ENCODE data around the gene MCEE.

Gene MCEE

DNA sequence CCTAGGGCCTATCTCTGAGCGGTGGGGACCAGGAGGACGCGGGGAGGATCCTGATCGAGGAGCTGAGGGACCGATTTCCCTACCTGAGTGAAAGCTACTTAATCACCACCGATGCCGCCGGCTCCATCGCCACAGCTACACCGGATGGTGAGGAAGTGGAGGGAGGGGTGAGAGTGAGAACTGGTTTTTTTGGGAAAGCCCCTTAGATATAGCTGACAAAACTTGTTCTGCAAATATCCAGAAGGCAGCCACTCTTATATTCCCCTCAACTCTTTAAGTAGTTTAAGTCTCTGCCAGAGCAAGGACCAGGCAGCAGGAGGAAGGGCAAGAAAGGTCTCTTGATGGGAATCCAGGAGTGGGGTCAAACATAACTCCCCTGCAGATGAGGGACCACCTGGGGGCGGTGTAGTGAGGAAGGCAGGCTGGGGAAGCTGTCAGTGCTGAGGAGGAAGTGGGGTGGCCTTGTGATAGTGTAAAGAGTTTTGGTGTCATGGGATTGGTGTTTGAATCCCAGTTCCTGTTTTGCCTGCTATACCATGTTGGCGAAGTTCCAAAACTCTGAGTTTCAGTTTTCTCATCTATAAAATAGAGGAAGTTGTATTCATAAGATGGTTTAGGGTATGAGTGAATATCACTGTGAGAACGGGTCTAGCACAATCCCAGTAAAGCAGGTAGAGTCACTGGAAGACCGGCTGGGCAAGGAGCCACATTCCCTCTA lies 58.2 kb downstream of the MCEE start:
- no peak overlapping the region for H3K4me3 ChIP-seq (ENCODE audit: low read depth, low read length)
- DNase-seq (ENCODE audit: low read depth, low spot score) = no peak
- TF ChIP-seq CTCF (IDR thresholded peaks at IDR 0.05; ENCODE audit: insufficient read depth, low read length, missing control alignments) = no peak
- ChIA-PET POLR2A (no interaction called here), CTCF (interaction anchor here (0.9 to 3.6 kb wide), 7 partner anchors 11 to 201 kb away, joined by 3 to 15 read pairs (median 4); no protein-coding TSS in a partner anchor)

GRCh38 chr2:71070294-71071093 lies 59.5 kb downstream of the MCEE start:
- ChIA-PET CTCF (interaction anchor here (0.9 to 3.6 kb wide), 9 partner anchors 9 to 200 kb away, joined by 3 to 15 read pairs (median 5); no protein-coding TSS in a partner anchor), POLR2A (interaction anchor here (0.6 to 3.4 kb wide), 3 partner anchors 60 to 267 kb away, joined by 3 to 28 read pairs (median 3); partner anchors contain the start of genes MCEE and MPHOSPH10)
- TF ChIP-seq CTCF (IDR thresholded peaks at IDR 0.05; ENCODE audit: insufficient read depth, low read length, missing control alignments) = peak; percentile 33
- H3K4me3 ChIP-seq (ENCODE audit: low read depth, low read length) = peak overlapping the region; percentile 99
- no peak for DNase-seq (ENCODE audit: low read depth, low spot score)

GRCh38 chr2:71069376-71069775 lies 60.7 kb downstream of the MCEE start:
- DNase-seq (ENCODE audit: low read depth, low spot score) = no peak
- ChIA-PET CTCF (interaction anchor here (1.2 to 3.6 kb wide), 6 partner anchors 31 to 103 kb away, joined by 3 to 15 read pairs (median 8); partner anchors contain the start of gene ANKRD53), POLR2A (interaction anchor here (1.8 to 3.4 kb wide), 3 partner anchors 32 to 68 kb away, joined by 8 to 28 read pairs (median 9); partner anchors contain the start of genes MCEE and MPHOSPH10)
- no peak for TF ChIP-seq CTCF (IDR thresholded peaks at IDR 0.05; ENCODE audit: insufficient read depth, low read length, missing control alignments)
- peak overlapping the region; percentile 99 for H3K4me3 ChIP-seq (ENCODE audit: low read depth, low read length)

DNA sequence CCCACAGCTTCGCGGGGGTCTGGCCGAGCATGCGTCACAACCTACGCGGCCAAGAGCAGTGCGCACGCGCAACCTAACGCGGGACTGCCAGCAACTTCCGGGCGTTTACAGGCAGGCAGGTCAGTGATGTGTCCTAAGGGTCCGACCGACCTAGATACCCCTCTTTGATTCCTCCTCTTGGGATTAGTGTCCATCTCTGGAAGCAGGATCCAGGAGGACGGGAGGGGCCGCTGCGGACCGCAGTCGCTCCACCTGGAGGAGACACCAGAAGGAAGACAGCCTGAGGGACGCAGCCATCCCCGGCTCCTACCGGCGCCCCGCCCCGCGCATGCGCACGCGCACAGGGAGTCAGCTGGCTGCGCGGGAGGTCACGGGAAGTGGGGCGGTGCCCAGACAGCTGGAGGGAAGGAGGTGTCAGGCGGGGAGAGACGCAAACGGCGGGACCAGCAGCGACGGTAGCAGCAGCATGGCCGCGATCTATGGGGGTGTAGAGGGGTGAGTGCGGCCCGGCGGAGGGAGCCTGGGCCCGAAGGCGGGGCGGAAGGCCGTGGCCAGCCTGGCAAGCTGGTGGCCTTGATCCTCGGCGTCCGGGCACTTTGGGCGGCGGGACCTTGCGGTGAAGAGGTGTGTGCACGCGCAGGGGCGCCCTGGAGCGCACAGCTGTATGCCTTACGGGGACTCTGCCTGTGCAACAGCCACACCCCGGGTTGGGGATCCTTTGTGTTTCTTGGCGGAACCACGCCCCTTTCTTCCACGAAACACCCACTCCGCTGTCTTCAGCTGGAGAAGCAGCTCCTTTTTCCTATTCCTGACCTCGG lies 61.6 kb downstream of the MCEE start, which contains the start of gene NAGK:
Gene NAGK (plus strand): TSS at position 431 of the 818 bp plus-strand sequence. CDS start 36 bp downstream, at position 467.
- CTCF ChIA-PET = interaction anchor here (0.8 to 3.6 kb wide), 7 partner anchors 32 to 90 kb away, joined by 3 to 15 read pairs (median 7); partner anchors contain the start of genes ANKRD53 and MPHOSPH10
- peak; percentile 74 for DNase-seq (ENCODE audit: low read depth, low spot score)
- peak; percentile 8 for TF ChIP-seq CTCF (IDR thresholded peaks at IDR 0.05; ENCODE audit: insufficient read depth, low read length, missing control alignments)
- POLR2A ChIA-PET = interaction anchor here (0.5 to 3.4 kb wide), 11 partner anchors 8 to 878 kb away, joined by 3 to 28 read pairs (median 5); partner anchors contain the start of genes C2orf42, MCEE, MPHOSPH10 and TEX261
- peak within 1 kb of the TSS; percentile 99 for H3K4me3 ChIP-seq (ENCODE audit: low read depth, low read length)

DNA sequence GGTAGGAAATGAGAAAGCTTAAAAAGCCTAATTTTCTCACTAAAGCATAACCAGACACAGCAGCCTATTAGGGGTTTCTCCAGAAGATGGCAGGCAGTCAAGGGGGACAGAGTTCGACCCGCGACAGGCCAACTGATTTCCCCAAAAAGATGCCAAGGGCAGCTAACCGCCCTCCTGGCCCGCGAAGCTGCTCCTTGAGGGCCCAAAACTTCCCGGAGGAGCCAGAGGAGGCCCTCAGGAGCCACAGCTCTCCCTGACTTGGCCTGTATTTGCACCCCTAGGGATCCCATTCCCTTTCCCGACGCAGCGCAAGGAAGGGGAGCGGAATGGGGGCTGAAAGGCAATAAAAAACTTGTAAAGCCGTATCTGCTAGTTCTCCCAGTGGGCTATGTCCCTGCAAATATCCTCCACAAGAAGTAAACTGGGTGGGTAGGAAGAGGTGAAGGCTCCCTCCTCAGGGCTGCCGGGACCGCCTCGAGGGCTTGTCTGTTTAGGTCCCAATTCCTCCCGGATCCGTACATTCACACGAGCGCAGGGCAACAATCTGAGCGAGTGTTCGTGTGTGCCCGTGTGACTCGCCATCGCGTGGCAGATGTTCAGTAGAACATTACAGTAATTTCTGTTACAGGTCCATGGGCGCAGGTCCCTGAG lies 62.3 kb downstream of the MCEE start:
- H3K4me3 ChIP-seq (ENCODE audit: low read depth, low read length) = peak overlapping the region; percentile 99
- ChIA-PET CTCF (interaction anchor here (1.0 to 2.9 kb wide), 5 partner anchors 63 to 765 kb away, joined by 3 to 9 read pairs (median 3); partner anchors contain the start of genes ANKRD53 and MPHOSPH10), POLR2A (interaction anchor here (0.6 to 3.4 kb wide), 11 partner anchors 8 to 877 kb away, joined by 3 to 28 read pairs (median 5); partner anchors contain the start of genes C2orf42, MCEE, MPHOSPH10 and TEX261)
- DNase-seq (ENCODE audit: low read depth, low spot score) = no peak
- no peak for TF ChIP-seq CTCF (IDR thresholded peaks at IDR 0.05; ENCODE audit: insufficient read depth, low read length, missing control alignments)

Data from AG04449 (cell line).